Naive B cell (primary cell): ENCODE measurements around the gene MIEN1. TPM values are rescaled to one million over a fixed set of nuclear protein-coding genes. Genes with fewer than 3 reads are reported as not detected.
"Not testable (repeated sequence)": the region's sequence is repeated elsewhere in the genome, so short reads cannot be mapped to it uniquely, and the experiment has no call there.

Experiments used
- ATAC-seq, 2 donors: fragments of 150-1000 bp; cut with Tn5 transposase; 2 replicates each; pipeline ENCODE4 v1.10.0; 2021; ENCODE audit warnings: low read depth in 2 of 2, mild to moderate bottlenecking in 2 of 2, moderate library complexity in 2 of 2
- DNase-seq: peaks from one replicate; pipeline ENCODE4 v3.0.0; 2022
- H3K27ac Mint-ChIP-seq, 6 donors: one replicate each; pipeline ENCODE4 v1.8.0; 2020 to 2022; ENCODE audit warnings: mild to moderate bottlenecking in 6 of 6, mixed read lengths in 6 of 6, moderate library complexity in 5 of 6, inconsistent platforms in 2 of 6
- H3K27me3 Mint-ChIP-seq, 3 donors: one replicate each; pipeline ENCODE4 v1.8.0; 2021 to 2022; ENCODE audit warnings: mixed read lengths in 3 of 3, mild to moderate bottlenecking in 1 of 3
- H3K36me3 Mint-ChIP-seq, 2 donors: one replicate each; pipeline ENCODE4 v1.8.0; 2020 to 2022; ENCODE audit warnings: mixed read lengths in 2 of 2, inconsistent platforms in 1 of 2, mild to moderate bottlenecking in 1 of 2
- H3K4me1 Mint-ChIP-seq, 3 donors: one replicate each; pipeline ENCODE4 v1.8.0; 2020 to 2022; ENCODE audit warnings: mixed read lengths in 3 of 3, inconsistent platforms in 1 of 3, mild to moderate bottlenecking in 1 of 3, moderate library complexity in 1 of 3
- H3K4me3 Mint-ChIP-seq, 8 donors: one replicate each; pipeline ENCODE4 v1.8.0; 2020 to 2022; ENCODE audit warnings: mild to moderate bottlenecking in 8 of 8, mixed read lengths in 8 of 8, moderate library complexity in 8 of 8, inconsistent platforms in 2 of 8
- H3K9me3 Mint-ChIP-seq, 7 donors: one replicate each; pipeline ENCODE4 v1.8.0; 2020 to 2022; ENCODE audit warnings: mixed read lengths in 7 of 7, mild to moderate bottlenecking in 5 of 7, inconsistent platforms in 2 of 7, moderate library complexity in 1 of 7
- polyA plus RNA-seq, 6 donors: library from polyadenylated mRNA; unstranded; fragments of 300-500 nt; fragmentation: Illumina TruSeq; gene quantifications; one replicate each; pipeline ENCODE4 v1.2.3, GENCODE V29; 2021; ENCODE audit warnings: low read depth in 6 of 6

The MIEN1 gene
- polyA plus RNA-seq, 6 donors from 2014 or later, result 99.3 to 135 (median 123) TPM

GRCh38 chr17:39732586-39732985 lies 2.3 kb upstream of the MIEN1 start:
- Mint-ChIP-seq H3K4me3 (peak overlapping the region in 5 of 8 donors; percentile 4 to 83 (median 68)), H3K9me3 (peaks cover 0 to 2% (median 0%) of the 10 kb centered on the region in 7 donors), H3K36me3 (peaks cover 0 to 5% of the 10 kb centered on the region in 2 donors), H3K27ac (peak overlapping the region in 2 of 6 donors; percentile 48 to 51), H3K4me1 (peaks cover 21 to 32% (median 25%) of the 10 kb centered on the region in 3 donors), H3K27me3 (peaks cover 0 to 13% (median 12%) of the 10 kb centered on the region in 3 donors)
- DNase-seq (no peak), ATAC-seq (no peak)

DNA sequence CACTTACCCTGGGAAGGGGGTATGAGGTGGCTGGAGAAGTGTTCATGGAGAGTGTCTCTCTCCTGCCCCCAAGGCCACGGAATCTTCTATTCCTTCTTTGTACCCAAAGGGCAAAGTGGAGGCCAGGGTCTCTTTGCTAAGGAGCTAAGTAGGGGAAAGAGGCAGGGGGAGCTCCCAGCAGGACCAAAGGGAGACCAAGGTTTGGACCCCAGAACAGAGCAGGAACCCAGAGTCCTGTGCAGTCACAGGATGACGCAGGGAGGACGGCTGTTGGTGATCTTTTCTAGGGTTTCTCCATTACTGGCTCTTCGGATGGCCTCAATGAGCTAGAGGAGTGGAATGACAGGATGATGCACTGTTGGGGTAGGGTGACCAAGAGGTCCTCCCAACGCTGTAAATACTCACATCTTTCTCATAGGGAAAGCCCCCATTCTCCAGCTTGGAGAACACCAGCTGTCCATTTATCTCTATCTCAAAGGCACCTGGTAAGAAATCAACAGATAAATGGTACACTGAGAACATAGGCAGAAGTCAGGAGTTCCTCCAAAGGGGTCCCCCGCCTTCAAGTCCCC lies 966 bp downstream of the MIEN1 start:
- ATAC-seq, result no peak

GRCh38 chr17:39727556-39727955 lies 2.8 kb downstream of the MIEN1 start:
- H3K9me3 Mint-ChIP-seq, result peaks cover 0 to 2% (median 0%) of the 10 kb centered on the region in 7 donors
- no peak overlapping the region for H3K27ac Mint-ChIP-seq
- peaks cover 0 to 5% of the 10 kb centered on the region in 2 donors for H3K36me3 Mint-ChIP-seq
- peaks cover 28 to 45% (median 37%) of the 10 kb centered on the region in 3 donors for H3K4me1 Mint-ChIP-seq
- H3K4me3 Mint-ChIP-seq, result peak overlapping the region in 1 of 8 donors; percentile 15
- no peak for DNase-seq
- no peaks in the 10 kb centered on the region for H3K27me3 Mint-ChIP-seq
- ATAC-seq, result no peak

More for the DNA sequence above, 966 bp downstream of the MIEN1 start:
- H3K4me1 Mint-ChIP-seq, result peaks cover 28 to 45% (median 37%) of the 10 kb centered on the region in 3 donors
- H3K27me3 Mint-ChIP-seq, result no peaks in the 10 kb centered on the region
- H3K9me3 Mint-ChIP-seq, result peaks cover 0 to 2% (median 0%) of the 10 kb centered on the region in 7 donors
- peaks cover 0 to 5% of the 10 kb centered on the region in 2 donors for H3K36me3 Mint-ChIP-seq
- H3K27ac Mint-ChIP-seq, result peak overlapping the region; percentile 84 to 97 (median 92)
- H3K4me3 Mint-ChIP-seq, result peak overlapping the region; percentile 85 to 97 (median 92)
- DNase-seq, result no peak

DNA sequence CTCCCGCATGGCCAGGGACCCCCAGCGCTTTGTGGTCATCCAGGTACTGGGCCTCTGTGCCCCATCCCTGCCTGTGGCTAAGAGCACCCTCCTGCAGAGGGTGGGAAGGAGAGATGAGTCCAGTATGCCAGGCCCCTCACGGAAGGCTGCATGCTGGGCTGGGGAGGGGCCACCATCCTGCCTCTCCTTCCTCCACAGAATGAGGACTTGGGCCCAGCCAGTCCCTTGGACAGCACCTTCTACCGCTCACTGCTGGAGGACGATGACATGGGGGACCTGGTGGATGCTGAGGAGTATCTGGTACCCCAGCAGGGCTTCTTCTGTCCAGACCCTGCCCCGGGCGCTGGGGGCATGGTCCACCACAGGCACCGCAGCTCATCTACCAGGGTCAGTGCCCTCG lies 3.7 kb downstream of the MIEN1 start:
- DNase-seq (no peak), ATAC-seq (no peak)
- Mint-ChIP-seq H3K27me3 (no peaks in the 10 kb centered on the region), H3K9me3 (peaks cover 0 to 2% (median 0%) of the 10 kb centered on the region in 7 donors), H3K4me3 (no peak overlapping the region), H3K27ac (peak overlapping the region in 2 of 6 donors; percentile 23 to 28), H3K4me1 (peaks cover 28 to 45% (median 37%) of the 10 kb centered on the region in 3 donors), H3K36me3 (peaks cover 0 to 5% of the 10 kb centered on the region in 2 donors)

GRCh38 chr17:39725923-39726322 lies 4.4 kb downstream of the MIEN1 start:
- ATAC-seq, DNase-seq, H3K36me3 Mint-ChIP-seq, H3K9me3 Mint-ChIP-seq, H3K27me3 Mint-ChIP-seq: not testable (repeated sequence)
- peaks cover 28 to 40% (median 37%) of the 10 kb centered on the region in 3 donors for H3K4me1 Mint-ChIP-seq
- peak overlapping the region in 2 of 8 donors; percentile 16 to 34 for H3K4me3 Mint-ChIP-seq
- peak overlapping the region in 3 of 6 donors; percentile 2 to 66 (median 27) for H3K27ac Mint-ChIP-seq

DNA sequence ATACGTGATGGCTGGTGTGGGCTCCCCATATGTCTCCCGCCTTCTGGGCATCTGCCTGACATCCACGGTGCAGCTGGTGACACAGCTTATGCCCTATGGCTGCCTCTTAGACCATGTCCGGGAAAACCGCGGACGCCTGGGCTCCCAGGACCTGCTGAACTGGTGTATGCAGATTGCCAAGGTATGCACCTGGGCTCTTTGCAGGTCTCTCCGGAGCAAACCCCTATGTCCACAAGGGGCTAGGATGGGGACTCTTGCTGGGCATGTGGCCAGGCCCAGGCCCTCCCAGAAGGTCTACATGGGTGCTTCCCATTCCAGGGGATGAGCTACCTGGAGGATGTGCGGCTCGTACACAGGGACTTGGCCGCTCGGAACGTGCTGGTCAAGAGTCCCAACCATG lies 5.6 kb downstream of the MIEN1 start:
- DNase-seq, result no peak
- no peaks in the 10 kb centered on the region for H3K9me3 Mint-ChIP-seq
- H3K4me1 Mint-ChIP-seq, result peaks cover 29 to 39% (median 37%) of the 10 kb centered on the region in 3 donors
- H3K36me3 Mint-ChIP-seq, result peaks cover 0 to 5% of the 10 kb centered on the region in 2 donors
- no peak for ATAC-seq
- no peak overlapping the region for H3K4me3 Mint-ChIP-seq
- no peak overlapping the region for H3K27ac Mint-ChIP-seq
- no peaks in the 10 kb centered on the region for H3K27me3 Mint-ChIP-seq

GRCh38 chr17:39722965-39723848 lies 7.1 kb downstream of the MIEN1 start:
- Mint-ChIP-seq H3K27me3 (no peaks in the 10 kb centered on the region), H3K4me1 (peaks cover 15 to 25% (median 24%) of the 10 kb centered on the region in 3 donors), H3K36me3 (peaks cover 0 to 1% of the 10 kb centered on the region in 2 donors), H3K9me3 (no peaks in the 10 kb centered on the region), H3K27ac (peak overlapping the region in 1 of 6 donors; percentile 44), H3K4me3 (no peak overlapping the region)
- ATAC-seq (peak in 1 of 2 donors; percentile 20), DNase-seq (no peak)

DNA sequence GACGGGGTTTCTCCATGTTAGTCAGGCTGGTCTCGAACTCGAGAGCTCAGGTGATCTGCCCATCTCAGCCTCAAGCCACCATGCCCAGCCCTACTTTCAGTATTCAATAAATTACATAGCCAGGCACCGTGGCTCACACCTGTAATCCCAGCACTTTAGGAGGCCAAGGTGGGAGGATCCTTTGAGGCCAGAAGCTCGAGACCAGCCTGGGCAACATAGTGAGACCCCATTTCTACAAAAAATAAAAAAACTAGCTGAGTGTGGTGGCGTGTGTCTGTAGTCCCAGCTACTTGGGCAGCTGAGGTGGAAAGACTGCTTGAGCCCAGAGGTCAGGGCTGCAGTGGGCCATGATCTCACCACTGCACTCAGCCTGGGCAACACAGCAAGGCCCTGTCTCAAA lies 8.2 kb downstream of the MIEN1 start:
- H3K9me3 Mint-ChIP-seq, result no peaks in the 10 kb centered on the region
- no peaks in the 10 kb centered on the region for H3K27me3 Mint-ChIP-seq
- ATAC-seq (no peak), DNase-seq (no peak)
- H3K4me1 Mint-ChIP-seq, result peaks cover 15 to 17% (median 17%) of the 10 kb centered on the region in 3 donors
- no peak overlapping the region for H3K27ac Mint-ChIP-seq
- H3K36me3 Mint-ChIP-seq, result no peaks in the 10 kb centered on the region
- H3K4me3 Mint-ChIP-seq, result no peak overlapping the region

GRCh38 chr17:39719563-39720355 lies 10.6 kb downstream of the MIEN1 start:
- Mint-ChIP-seq H3K4me1 (peaks cover 0 to 6% (median 4%) of the 10 kb centered on the region in 3 donors), H3K4me3 (no peak overlapping the region), H3K27me3 (no peaks in the 10 kb centered on the region), H3K36me3 (no peaks in the 10 kb centered on the region), H3K27ac (peak overlapping the region in 1 of 6 donors; percentile 51), H3K9me3 (no peaks in the 10 kb centered on the region)
- ATAC-seq (no peak), DNase-seq (no peak)

DNA sequence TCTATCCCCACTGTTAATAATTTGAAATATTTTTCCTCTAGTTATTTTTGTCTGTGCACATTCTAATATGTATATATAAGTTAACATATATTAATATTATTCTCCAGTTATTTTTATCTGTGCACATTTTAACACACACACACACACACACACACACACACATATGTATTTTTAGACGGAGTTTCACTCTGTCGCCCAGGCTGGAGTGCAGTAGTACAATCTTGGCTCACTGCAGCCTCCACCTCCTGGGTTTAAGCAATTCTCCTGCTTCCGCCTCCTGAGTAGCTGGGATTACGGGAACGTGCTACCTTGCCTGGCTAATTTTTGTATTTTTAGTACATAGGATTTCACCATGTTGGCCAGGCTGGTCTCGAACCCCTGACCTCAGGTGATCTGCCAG lies 12.7 kb downstream of the MIEN1 start:
- no peak overlapping the region for H3K4me3 Mint-ChIP-seq
- H3K4me1 Mint-ChIP-seq, result peaks cover 0 to 6% (median 4%) of the 10 kb centered on the region in 3 donors
- ATAC-seq (no peak), DNase-seq (no peak)
- no peaks in the 10 kb centered on the region for H3K36me3 Mint-ChIP-seq
- no peaks in the 10 kb centered on the region for H3K27me3 Mint-ChIP-seq
- H3K9me3 Mint-ChIP-seq, result no peaks in the 10 kb centered on the region
- no peak overlapping the region for H3K27ac Mint-ChIP-seq

- H3K27ac Mint-ChIP-seq, result peak overlapping the region in 1 of 6 donors; percentile 62
- H3K4me3 Mint-ChIP-seq, result no peak overlapping the region
- H3K27me3 Mint-ChIP-seq, result no peaks in the 10 kb centered on the region
- DNase-seq, result no peak
- H3K36me3 Mint-ChIP-seq, result no peaks in the 10 kb centered on the region
- no peaks in the 10 kb centered on the region for H3K9me3 Mint-ChIP-seq
- H3K4me1 Mint-ChIP-seq, result peaks cover 0 to 6% (median 4%) of the 10 kb centered on the region in 3 donors
- no peak for ATAC-seq
Observed at GRCh38 chr17:39716879-39717536, 13.3 kb downstream of the MIEN1 start.

- ATAC-seq (no peak), DNase-seq (no peak)
- Mint-ChIP-seq H3K9me3 (no peaks in the 10 kb centered on the region), H3K4me1 (peaks cover 0 to 6% (median 4%) of the 10 kb centered on the region in 3 donors), H3K27me3 (no peaks in the 10 kb centered on the region), H3K4me3 (no peak overlapping the region), H3K27ac (no peak overlapping the region), H3K36me3 (no peaks in the 10 kb centered on the region)
Observed at GRCh38 chr17:39716073-39716818, 14.1 kb downstream of the MIEN1 start.
